ENCODE results near the gene GNMT. TPM values are rescaled to one million over a fixed set of nuclear protein-coding genes. Genes with fewer than 3 reads are reported as not detected.

Gene GNMT
- total and polyA plus RNA-seq, 4 donors = 10.5 to 163 (median 130) TPM

DNA sequence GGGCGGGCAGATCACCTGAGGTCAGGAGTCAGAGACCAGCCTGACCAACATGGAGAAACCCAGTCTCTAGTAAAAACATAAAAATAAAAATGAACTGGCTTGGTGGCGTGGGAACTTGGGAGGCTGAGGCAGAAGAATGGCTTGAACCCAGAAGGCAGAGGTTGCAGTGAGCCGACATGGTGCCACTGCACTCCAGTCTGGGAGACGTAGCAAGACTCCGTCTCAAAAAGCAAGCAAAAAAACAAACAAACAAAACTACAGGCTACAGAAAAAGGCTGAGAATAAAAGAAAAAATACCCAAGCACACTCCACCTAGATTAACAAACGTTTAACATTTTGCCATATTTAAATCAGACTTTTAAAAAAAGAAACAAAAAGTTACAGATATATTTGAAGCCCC lies 38.8 kb upstream of the GNMT start:
- TF ChIP-seq EGR1 (IDR thresholded peaks at IDR 0.05; ENCODE audit: low read depth in 2 of 2) = no peak
- TF ChIP-seq HNF4G (IDR thresholded peaks at IDR 0.05) = no peak
- TF ChIP-seq NR2F2 (IDR thresholded peaks at IDR 0.05) = no peak
- TF ChIP-seq, protein P1, sequence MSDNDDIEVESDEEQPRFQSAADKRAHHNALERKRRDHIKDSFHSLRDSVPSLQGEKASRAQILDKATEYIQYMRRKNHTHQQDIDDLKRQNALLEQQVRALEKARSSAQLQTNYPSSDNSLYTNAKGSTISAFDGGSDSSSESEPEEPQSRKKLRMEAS (IDR thresholded peaks at IDR 0.05) = no peak
- no peak for TF ChIP-seq RXRA (IDR thresholded peaks at IDR 0.05)
- TF ChIP-seq, protein P2, sequence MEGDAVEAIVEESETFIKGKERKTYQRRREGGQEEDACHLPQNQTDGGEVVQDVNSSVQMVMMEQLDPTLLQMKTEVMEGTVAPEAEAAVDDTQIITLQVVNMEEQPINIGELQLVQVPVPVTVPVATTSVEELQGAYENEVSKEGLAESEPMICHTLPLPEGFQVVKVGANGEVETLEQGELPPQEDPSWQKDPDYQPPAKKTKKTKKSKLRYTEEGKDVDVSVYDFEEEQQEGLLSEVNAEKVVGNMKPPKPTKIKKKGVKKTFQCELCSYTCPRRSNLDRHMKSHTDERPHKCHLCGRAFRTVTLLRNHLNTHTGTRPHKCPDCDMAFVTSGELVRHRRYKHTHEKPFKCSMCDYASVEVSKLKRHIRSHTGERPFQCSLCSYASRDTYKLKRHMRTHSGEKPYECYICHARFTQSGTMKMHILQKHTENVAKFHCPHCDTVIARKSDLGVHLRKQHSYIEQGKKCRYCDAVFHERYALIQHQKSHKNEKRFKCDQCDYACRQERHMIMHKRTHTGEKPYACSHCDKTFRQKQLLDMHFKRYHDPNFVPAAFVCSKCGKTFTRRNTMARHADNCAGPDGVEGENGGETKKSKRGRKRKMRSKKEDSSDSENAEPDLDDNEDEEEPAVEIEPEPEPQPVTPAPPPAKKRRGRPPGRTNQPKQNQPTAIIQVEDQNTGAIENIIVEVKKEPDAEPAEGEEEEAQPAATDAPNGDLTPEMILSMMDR (IDR thresholded peaks at IDR 0.05; ENCODE audit: low read depth, low read length, missing input control) = no peak
- TF ChIP-seq HNF4A (conservative IDR thresholded peaks at IDR 0.05) = no peak
- TF ChIP-seq RAD21 (IDR thresholded peaks at IDR 0.05) = no peak
- no peak for TF ChIP-seq TAF1 (conservative IDR thresholded peaks at IDR 0.05)
- no peak for TF ChIP-seq FOXA2 (IDR thresholded peaks at IDR 0.05)
- TF ChIP-seq, protein P3, sequence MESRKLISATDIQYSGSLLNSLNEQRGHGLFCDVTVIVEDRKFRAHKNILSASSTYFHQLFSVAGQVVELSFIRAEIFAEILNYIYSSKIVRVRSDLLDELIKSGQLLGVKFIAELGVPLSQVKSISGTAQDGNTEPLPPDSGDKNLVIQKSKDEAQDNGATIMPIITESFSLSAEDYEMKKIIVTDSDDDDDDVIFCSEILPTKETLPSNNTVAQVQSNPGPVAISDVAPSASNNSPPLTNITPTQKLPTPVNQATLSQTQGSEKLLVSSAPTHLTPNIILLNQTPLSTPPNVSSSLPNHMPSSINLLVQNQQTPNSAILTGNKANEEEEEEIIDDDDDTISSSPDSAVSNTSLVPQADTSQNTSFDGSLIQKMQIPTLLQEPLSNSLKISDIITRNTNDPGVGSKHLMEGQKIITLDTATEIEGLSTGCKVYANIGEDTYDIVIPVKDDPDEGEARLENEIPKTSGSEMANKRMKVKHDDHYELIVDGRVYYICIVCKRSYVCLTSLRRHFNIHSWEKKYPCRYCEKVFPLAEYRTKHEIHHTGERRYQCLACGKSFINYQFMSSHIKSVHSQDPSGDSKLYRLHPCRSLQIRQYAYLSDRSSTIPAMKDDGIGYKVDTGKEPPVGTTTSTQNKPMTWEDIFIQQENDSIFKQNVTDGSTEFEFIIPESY (IDR thresholded peaks at IDR 0.05) = no peak
- no peak for TF ChIP-seq JUND (IDR thresholded peaks at IDR 0.05)
- no peaks in the 10 kb centered on the region for H3K36me3 ChIP-seq (ENCODE audit: control insufficient read depth in 4 of 4, insufficient read depth in 3 of 4, low read depth in 1 of 4, low read length in 3 of 4)
- no peak overlapping the region for H3K9ac ChIP-seq (ENCODE audit: low read depth in 1 of 2, low read length in 2 of 2)
- no peak overlapping the region for H3K27ac ChIP-seq (ENCODE audit: low read depth in 1 of 2, low read length in 2 of 2)
- no peaks in the 10 kb centered on the region for H3K27me3 ChIP-seq (ENCODE audit: control insufficient read depth in 4 of 4, insufficient read depth in 4 of 4, low read length in 3 of 4)
- H3K9me3 ChIP-seq (ENCODE audit: control insufficient read depth in 4 of 4, low read length in 3 of 4) = no peaks in the 10 kb centered on the region
- DNase-seq (ENCODE audit: low spot score) = no peak
- H3K4me3 ChIP-seq (ENCODE audit: low read depth in 1 of 3, low read length in 3 of 3) = no peak overlapping the region
- peaks cover 0 to 4% (median 1%) of the 10 kb centered on the region in 4 donors for H3K4me1 ChIP-seq (ENCODE audit: control insufficient read depth in 4 of 4, insufficient read depth in 4 of 4, low read length in 3 of 4)
- WGBS = 70% methylated on average over 6 of the region's 6 CpGs

DNA sequence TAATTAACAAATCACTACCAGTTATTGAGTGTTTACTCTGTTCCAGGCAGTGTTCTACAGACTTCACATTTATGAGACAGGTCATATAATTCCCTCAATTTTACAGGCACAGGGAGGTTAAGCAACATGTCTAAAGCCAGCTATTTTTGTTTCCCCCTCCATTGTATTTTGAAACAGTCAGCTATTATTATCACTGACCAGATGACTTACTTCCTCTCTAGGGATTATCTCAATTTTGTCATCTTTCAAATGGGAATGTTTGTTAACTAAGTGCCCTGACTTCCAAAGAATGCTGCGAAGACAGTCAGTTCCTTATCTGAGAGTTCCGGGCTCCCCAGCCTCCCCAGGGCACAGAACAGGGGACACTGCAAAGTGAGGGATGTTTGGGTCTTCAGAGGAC lies 36.9 kb upstream of the GNMT start:
- Histone ChIP-seq H3K4me3 (ENCODE audit: low read depth in 1 of 3, low read length in 3 of 3) (no peak overlapping the region), H3K9ac (ENCODE audit: low read depth in 1 of 2, low read length in 2 of 2) (no peak overlapping the region), H3K36me3 (ENCODE audit: control insufficient read depth in 4 of 4, insufficient read depth in 3 of 4, low read depth in 1 of 4, low read length in 3 of 4) (no peaks in the 10 kb centered on the region), H3K4me1 (ENCODE audit: control insufficient read depth in 4 of 4, insufficient read depth in 4 of 4, low read length in 3 of 4) (peaks cover 2 to 7% (median 4%) of the 10 kb centered on the region in 4 donors), H3K9me3 (ENCODE audit: control insufficient read depth in 4 of 4, low read length in 3 of 4) (no peaks in the 10 kb centered on the region), H3K27me3 (ENCODE audit: control insufficient read depth in 4 of 4, insufficient read depth in 4 of 4, low read length in 3 of 4) (no peaks in the 10 kb centered on the region), H3K27ac (ENCODE audit: low read depth in 1 of 2, low read length in 2 of 2) (no peak overlapping the region)
- WGBS = 77% methylated on average over 2 of the region's 2 CpGs
- TF ChIP-seq JUND (IDR thresholded peaks at IDR 0.05) (no peak), FOXA2 (IDR thresholded peaks at IDR 0.05) (no peak), HNF4G (IDR thresholded peaks at IDR 0.05) (no peak), SP1 (IDR thresholded peaks at IDR 0.05) (no peak), HNF4A (conservative IDR thresholded peaks at IDR 0.05) (no peak), RXRA (IDR thresholded peaks at IDR 0.05) (no peak), EGR1 (IDR thresholded peaks at IDR 0.05; ENCODE audit: low read depth in 2 of 2) (no peak)
- TF ChIP-seq, protein P3 (IDR thresholded peaks at IDR 0.05) = no peak
- TF ChIP-seq, protein P4, sequence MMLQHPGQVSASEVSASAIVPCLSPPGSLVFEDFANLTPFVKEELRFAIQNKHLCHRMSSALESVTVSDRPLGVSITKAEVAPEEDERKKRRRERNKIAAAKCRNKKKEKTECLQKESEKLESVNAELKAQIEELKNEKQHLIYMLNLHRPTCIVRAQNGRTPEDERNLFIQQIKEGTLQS (IDR thresholded peaks at IDR 0.05) = no peak
- TF ChIP-seq, protein P1 (IDR thresholded peaks at IDR 0.05) = no peak
- DNase-seq (ENCODE audit: low spot score) = no peak
